Right lobe of liver (tissue), 6 donors: ENCODE data around the gene ZBTB43. TPM values are rescaled to one million over a fixed set of nuclear protein-coding genes. Genes with fewer than 3 reads are reported as not detected.
"Not testable (repeated sequence)": the region's sequence is repeated elsewhere in the genome, so short reads cannot be mapped to it uniquely, and the experiment has no call there.

ENCODE experiments used
- ATAC-seq, 4 donors: fragments of 200-7000 bp; cut with Tn5 transposase; one replicate each; pipeline ENCODE4 v1.9.1; 2020; ENCODE audit warnings: mild to moderate bottlenecking in 4 of 4, moderate library complexity in 4 of 4
- DNase-seq, 3 donors: peaks; one replicate each; pipeline ENCODE4 v3.0.0-alpha.2; 2020
- H3K27ac ChIP-seq, 3 donors: fragments of 200-600 bp; one replicate each; pipeline ENCODE4 v1.8.0; 2022
- H3K27me3 ChIP-seq, 2 donors: fragments of 200-600 bp; one replicate each; pipeline ENCODE4 v1.8.0; 2022
- H3K36me3 ChIP-seq, 4 donors: fragments of 200-600 bp; sonication (generic) in 1 of 4; one replicate each; pipeline versions ENCODE4 v1.5.1 to v1.8.0; 2017 to 2022; ENCODE audit warnings: control low read depth in 1 of 4
- H3K4me1 ChIP-seq, 4 donors: fragments of 200-600 bp; sonication (generic) in 1 of 4; one replicate each; pipeline versions ENCODE4 v1.5.1 to v1.8.0; 2017 to 2022; ENCODE audit warnings: control low read depth in 1 of 4
- H3K4me3 ChIP-seq, 3 donors: fragments of 200-600 bp; one replicate each; pipeline ENCODE4 v1.8.0; 2022
- H3K9me3 ChIP-seq, 4 donors: fragments of 200-600 bp; sonication (generic) in 1 of 4; one replicate each; pipeline versions ENCODE4 v1.5.1 to v1.8.0; 2017 to 2022; ENCODE audit warnings: control low read depth in 1 of 4
- CTCF ChIP-seq, 4 donors: fragments of 200-600 bp in 3 of 4; fragments of 450-650 bp in 1 of 4; IDR thresholded peaks; one replicate each; pipeline versions ENCODE4 v1.5.1 to v1.8.0; 2016 to 2022; ENCODE audit warnings: antibody characterized with exemption in 4 of 4, mild to moderate bottlenecking in 2 of 4
- POLR2A ChIP-seq: fragments of 450-650 bp; IDR thresholded peaks from one replicate; pipeline ENCODE4 v1.6.1; 2017; ENCODE audit warnings: antibody characterized with exemption, mild to moderate bottlenecking
- WGBS: methylation state at CpG from one replicate; pipeline ENCODE4 v1.1.6; 2018; ENCODE audit warnings: low coverage, low lambda C conversion rate; ENCODE audit not compliant: insufficient coverage; ENCODE audit errors: missing lambda C conversion rate; 5-methylcytosine and 5-hydroxymethylcytosine counted together
- intact Hi-C, 2 donors: fragments of 100-400 bp; cut with DNase I; formaldehyde crosslinking; loops; one replicate each; pipeline versions ENCODE4 v1.11.2 to v1.14.1; 2022
- total RNA-seq, 6 experiments: library from RNA; depleted of rRNA in 2 of 6; stranded (reverse); fragments of >200 nt in 2 of 6; fragmentation: NEBNext Ultra II Directional in 3 of 6; extraction: Animal tissue kit (Norgen Biotek cat#: 25700) in 3 of 6; gene quantifications; one replicate each; pipeline versions ENCODE4 v1.1.0 to v1.2.4, GENCODE V29; 2016 to 2023
- donor health status: DM: no; HTN: yes; CAD: no.
- donor health status: DM: no; HTN: no; CAD: no.
- donor health status: DM: no; HTN: no; CAD: no.
- donor health status: DM: no; HTN: yes; CAD: no.
- donor health status: DM: no; HTN: yes; CAD: no.

Gene ZBTB43
- total RNA-seq, 6 experiments from 2014 or later = 4.8 to 14.5 (median 9.9) TPM

GRCh38 chr9:126818482-126818881 lies 13.6 kb downstream of the ZBTB43 start:
- no peak for TF ChIP-seq POLR2A
- no peak for TF ChIP-seq CTCF (IDR thresholded peaks at IDR 0.05)
- intact Hi-C loops = no loop called here
- peaks cover 0 to 5% (median 1%) of the 10 kb centered on the region in 4 donors for H3K36me3 ChIP-seq
- H3K27ac ChIP-seq = no peak overlapping the region
- peaks cover 0 to 14% (median 2%) of the 10 kb centered on the region in 4 donors for H3K9me3 ChIP-seq
- ATAC-seq (no peak), DNase-seq (no peak)
- WGBS = 93% methylated on average over 5 of the region's 5 CpGs
- H3K4me3 ChIP-seq = no peak overlapping the region
- no peaks in the 10 kb centered on the region for H3K27me3 ChIP-seq
- peaks cover 0 to 18% (median 5%) of the 10 kb centered on the region in 4 donors for H3K4me1 ChIP-seq

GRCh38 chr9:126819482-126819881 lies 14.6 kb downstream of the ZBTB43 start:
- Histone ChIP-seq H3K27ac (no peak overlapping the region), H3K27me3 (no peaks in the 10 kb centered on the region), H3K4me3 (no peak overlapping the region), H3K4me1 (peaks cover 0 to 24% (median 5%) of the 10 kb centered on the region in 4 donors), H3K36me3 (peaks cover 0 to 5% (median 0%) of the 10 kb centered on the region in 4 donors), H3K9me3 (peaks cover 0 to 10% (median 2%) of the 10 kb centered on the region in 4 donors)
- DNase-seq (no peak), ATAC-seq (no peak)
- TF ChIP-seq POLR2A (no peak), CTCF (IDR thresholded peaks at IDR 0.05) (no peak)
- intact Hi-C loops = no loop called here
- WGBS = 64% methylated on average over 1 of the region's 1 CpG

- TF ChIP-seq POLR2A (no peak), CTCF (IDR thresholded peaks at IDR 0.05) (no peak)
- Histone ChIP-seq H3K36me3 (peaks cover 0 to 4% (median 0%) of the 10 kb centered on the region in 4 donors), H3K27ac (no peak overlapping the region), H3K4me3 (no peak overlapping the region), H3K9me3 (peaks cover 0 to 10% (median 0%) of the 10 kb centered on the region in 4 donors), H3K27me3 (no peaks in the 10 kb centered on the region), H3K4me1 (peaks cover 0 to 25% (median 5%) of the 10 kb centered on the region in 4 donors)
- DNase-seq (peak in 1 of 3 donors; percentile 40), ATAC-seq (peak; percentile 62 to 84 (median 68))
- WGBS = 37% methylated on average over 2 of the region's 2 CpGs
- intact Hi-C loops = no loop called here
Observed at GRCh38 chr9:126822278-126822677, 17.4 kb downstream of the ZBTB43 start.

- WGBS = 100% methylated on average over 1 of the region's 1 CpG
- no peak for ATAC-seq
Observed at GRCh38 chr9:126822873-126823272, 18.0 kb downstream of the ZBTB43 start.

GRCh38 chr9:126824052-126824451 lies 19.2 kb downstream of the ZBTB43 start:
- 88% methylated on average over 6 of the region's 7 CpGs for WGBS
- intact Hi-C loops = not testable (repeated sequence)
- H3K4me1 ChIP-seq = peaks cover 0 to 25% (median 5%) of the 10 kb centered on the region in 4 donors

More at GRCh38 chr9:126822873-126823272, 18.0 kb downstream of the ZBTB43 start:
- no peak for TF ChIP-seq CTCF (IDR thresholded peaks at IDR 0.05)
- no peak for TF ChIP-seq POLR2A
- Histone ChIP-seq H3K27ac (no peak overlapping the region), H3K27me3 (no peaks in the 10 kb centered on the region), H3K9me3 (peaks cover 0 to 10% (median 0%) of the 10 kb centered on the region in 4 donors), H3K4me3 (no peak overlapping the region), H3K4me1 (peaks cover 0 to 25% (median 5%) of the 10 kb centered on the region in 4 donors), H3K36me3 (peaks cover 0 to 4% (median 0%) of the 10 kb centered on the region in 4 donors)
- intact Hi-C loops = no loop called here
- no peak for DNase-seq

More at GRCh38 chr9:126824052-126824451, 19.2 kb downstream of the ZBTB43 start:
- H3K9me3 ChIP-seq, DNase-seq, H3K4me3 ChIP-seq, H3K27ac ChIP-seq, H3K27me3 ChIP-seq, H3K36me3 ChIP-seq: not testable (repeated sequence)
- ATAC-seq = peak in 3 of 4 donors; percentile 54 to 77 (median 55)
